Activated CD4-positive, alpha-beta T cell treated with anti-CD3 and anti-CD28 coated beads, Interleukin-2, Interleukin-6, amounts not matched to agents 100 ng/mL and 50 ng/mL, durations not matched to agents 16 hours and 8 hours (primary cell): ENCODE measurements around the gene PRAMEF17.
"Not testable (repeated sequence)": the region's sequence is repeated elsewhere in the genome, so short reads cannot be mapped to it uniquely, and the experiment has no call there.

Source experiments
- DNase-seq: peaks from one replicate; pipeline ENCODE4 v3.0.0-alpha.2; 2020

PRAMEF17 gene, protein sequence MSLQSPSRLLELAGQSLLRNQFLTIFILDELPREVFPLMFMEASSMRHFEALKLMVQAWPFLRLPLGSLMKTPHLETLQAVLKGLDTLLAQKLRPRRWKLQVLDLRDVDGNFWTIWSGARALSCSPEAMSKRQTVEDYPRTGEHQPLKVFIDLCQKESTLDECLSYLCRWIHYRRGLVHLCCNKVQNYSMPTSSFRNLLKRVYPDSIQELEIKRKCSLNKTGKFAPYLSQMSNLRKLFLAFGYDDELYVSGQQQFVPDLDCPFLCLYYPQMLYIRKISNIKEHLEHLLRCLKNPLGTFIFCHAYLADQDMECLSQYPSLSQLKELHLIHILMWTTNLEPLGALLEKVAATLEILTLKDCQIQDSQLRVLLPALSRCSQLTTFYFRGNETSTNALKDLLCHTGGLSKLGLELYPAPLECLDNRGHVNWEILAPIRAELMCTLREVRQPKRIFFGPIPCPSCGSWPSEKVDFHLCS

GRCh38 chr1:13389332-13389731, at the start of gene PRAMEF17:
Gene PRAMEF17, plus strand, starts transcription at chr1:13389632. Its CDS starts 26 bp downstream, at chr1:13389658.
- DNase-seq: not testable (repeated sequence)

GRCh38 chr1:13342496-13342895, 46.9 kb upstream of the PRAMEF17 start:
- DNase-seq: not testable (repeated sequence)

DNA sequence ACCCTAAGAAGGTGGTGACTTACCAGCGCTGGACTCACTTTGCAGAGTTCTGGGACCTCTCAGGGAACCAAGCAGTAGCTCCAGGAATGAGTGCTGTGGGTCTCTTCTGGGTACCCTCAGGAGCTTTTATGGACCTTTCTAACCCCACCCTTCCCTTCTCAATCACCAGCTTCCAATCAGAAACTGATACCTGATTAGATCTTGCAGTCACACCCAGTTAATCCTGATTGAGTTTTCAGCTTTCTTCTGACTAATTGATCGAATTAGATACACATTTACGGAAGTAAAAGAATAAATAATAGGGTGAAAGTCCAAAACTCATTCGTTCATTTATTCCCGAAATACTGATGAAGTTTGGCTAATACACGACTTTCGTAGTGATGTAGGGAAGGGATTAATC, 42.4 kb upstream of the PRAMEF17 start, which contains the start of gene PRAMEF14:
Gene PRAMEF14 (minus strand): TSS at position 101 of the 400 bp plus-strand sequence. CDS start 1,820 bp downstream, outside the sequence.
- not testable (repeated sequence) for DNase-seq

DNA sequence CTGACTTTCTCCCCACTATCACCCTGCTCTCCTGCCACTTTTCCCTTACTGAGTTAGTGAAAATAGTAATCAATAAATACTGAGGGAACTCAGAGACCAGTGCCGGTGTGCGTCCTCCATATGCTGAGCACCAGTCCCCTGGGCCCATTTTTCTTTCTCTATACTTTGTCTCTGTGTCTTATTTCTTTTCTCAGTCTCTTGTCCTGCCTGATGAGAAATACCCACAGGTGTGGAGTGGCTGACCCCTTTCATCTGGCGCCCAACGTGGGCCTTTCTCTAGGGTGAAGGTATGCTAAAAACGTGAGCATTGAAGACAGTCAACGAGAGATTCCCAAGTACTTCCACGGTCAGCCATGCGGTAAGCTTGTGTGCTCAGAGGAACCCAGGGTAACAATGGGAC, 36.0 kb upstream of the PRAMEF17 start:
- DNase-seq: not testable (repeated sequence)

GRCh38 chr1:13354475-13354874, 35.0 kb upstream of the PRAMEF17 start:
- peak; percentile 13 for DNase-seq

- DNase-seq: peak; percentile 61
Observed at GRCh38 chr1:13356774-13357173, 32.7 kb upstream of the PRAMEF17 start.

GRCh38 chr1:13362364-13362763, 27.1 kb upstream of the PRAMEF17 start:
- not testable (repeated sequence) for DNase-seq

GRCh38 chr1:13364928-13365327, 24.5 kb upstream of the PRAMEF17 start:
- not testable (repeated sequence) for DNase-seq

- DNase-seq: not testable (repeated sequence)
Observed at GRCh38 chr1:13366536-13366935, 22.9 kb upstream of the PRAMEF17 start.

- DNase-seq: peak; percentile 41
Observed at GRCh38 chr1:13368544-13368943, 20.9 kb upstream of the PRAMEF17 start.

- DNase-seq: not testable (repeated sequence)
Observed at GRCh38 chr1:13378983-13379382, 10.4 kb upstream of the PRAMEF17 start.

GRCh38 chr1:13380380-13380779, 9.1 kb upstream of the PRAMEF17 start:
- DNase-seq: not testable (repeated sequence)

DNA sequence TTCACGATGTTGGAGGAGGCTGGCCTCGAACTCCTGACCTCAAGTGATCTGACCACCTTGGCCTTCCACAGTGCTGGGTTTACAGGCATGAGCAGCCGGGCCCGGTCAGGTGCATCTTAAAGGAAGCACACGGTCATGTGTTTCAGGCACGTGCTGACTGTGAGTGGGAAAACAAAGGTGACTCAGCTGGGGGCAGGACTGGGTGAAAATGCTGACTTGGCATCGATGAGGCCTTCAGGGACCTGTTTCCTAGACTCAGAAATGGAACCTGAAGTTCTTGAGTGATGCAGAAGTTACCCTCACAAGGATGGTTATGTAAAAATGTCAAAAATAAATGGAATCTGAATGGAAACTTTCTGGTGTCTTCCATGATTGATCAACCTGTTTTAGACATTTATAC, 3.6 kb downstream of the PRAMEF17 start:
- DNase-seq: not testable (repeated sequence)

GRCh38 chr1:13394761-13395160, 5.3 kb downstream of the PRAMEF17 start:
- DNase-seq: not testable (repeated sequence)

- DNase-seq: not testable (repeated sequence)
Observed at GRCh38 chr1:13395311-13395710, 5.9 kb downstream of the PRAMEF17 start.

DNA sequence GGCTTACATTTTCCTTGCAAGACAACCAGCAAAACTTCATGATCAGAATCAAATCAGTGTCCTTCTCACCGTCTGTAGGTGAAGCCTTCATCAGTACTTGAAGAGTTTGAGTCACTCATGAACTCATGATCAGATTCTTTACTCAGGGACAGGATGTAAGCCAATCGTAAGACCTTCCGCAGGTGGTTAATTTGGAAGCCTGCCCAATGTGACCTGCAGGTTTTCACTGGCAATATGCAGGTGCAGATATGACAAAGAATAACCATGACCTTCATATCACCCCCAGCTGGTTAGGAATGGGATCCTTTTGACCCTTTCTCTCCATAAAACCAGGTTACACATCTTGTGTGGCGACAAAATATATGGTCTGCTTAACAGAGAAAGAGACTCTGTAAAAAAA, 18.4 kb downstream of the PRAMEF17 start:
- DNase-seq: no peak

DNA sequence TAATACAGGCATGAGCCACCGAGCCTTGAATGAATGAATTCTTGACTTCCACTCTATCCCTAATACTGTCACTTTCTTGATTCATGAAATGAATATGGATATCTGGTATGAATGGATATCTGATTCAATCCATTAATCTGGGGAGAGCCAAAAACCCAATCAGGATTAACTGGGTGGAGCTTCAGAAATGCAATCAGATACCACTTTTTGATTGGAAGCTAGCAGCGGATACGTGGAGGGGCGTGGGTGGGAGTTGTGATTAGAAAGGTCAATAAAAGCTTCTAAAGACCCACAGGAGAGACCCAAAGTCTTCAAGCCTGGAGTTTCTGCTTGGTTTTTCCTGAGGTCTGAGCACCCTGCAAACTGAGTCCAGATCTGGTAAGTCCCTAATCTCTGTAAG, 20.7 kb downstream of the PRAMEF17 start, which contains the start of gene PRAMEF20:
Gene PRAMEF20 (plus strand): TSS at position 301 of the 400 bp plus-strand sequence. CDS start 5,905 bp downstream, outside the sequence.
- DNase-seq: not testable (repeated sequence)

GRCh38 chr1:13430495-13430894, 41.1 kb downstream of the PRAMEF17 start:
- no peak for DNase-seq

GRCh38 chr1:13432251-13432650, 42.8 kb downstream of the PRAMEF17 start:
- DNase-seq: no peak

- not testable (repeated sequence) for DNase-seq
Observed at GRCh38 chr1:13433694-13434358, 44.4 kb downstream of the PRAMEF17 start.

DNA sequence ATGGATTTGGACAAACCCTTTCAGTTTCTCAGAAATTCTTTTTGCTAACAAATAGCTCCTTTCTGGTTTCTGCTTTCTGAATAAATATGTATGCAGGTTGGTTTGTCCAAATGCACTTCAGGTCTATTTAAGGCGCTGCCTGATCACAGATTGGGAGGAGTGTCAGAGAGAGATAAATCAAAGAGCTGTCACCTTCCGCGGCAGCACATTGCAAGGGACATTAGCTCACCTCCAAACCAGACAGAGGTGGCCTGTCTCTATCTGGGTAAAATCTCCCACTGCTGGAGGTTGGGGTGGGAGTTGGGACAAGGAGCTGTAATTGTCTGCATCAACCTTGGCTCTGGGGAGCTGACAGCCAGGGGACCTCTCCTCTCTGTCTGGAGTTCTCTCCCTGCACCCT, 46.0 kb downstream of the PRAMEF17 start:
- DNase-seq: no peak

- DNase-seq: not testable (repeated sequence)
Observed at GRCh38 chr1:13439104-13439783, 49.8 kb downstream of the PRAMEF17 start.
